ENCODE measurements around the gene SH3BP2.

DNA sequence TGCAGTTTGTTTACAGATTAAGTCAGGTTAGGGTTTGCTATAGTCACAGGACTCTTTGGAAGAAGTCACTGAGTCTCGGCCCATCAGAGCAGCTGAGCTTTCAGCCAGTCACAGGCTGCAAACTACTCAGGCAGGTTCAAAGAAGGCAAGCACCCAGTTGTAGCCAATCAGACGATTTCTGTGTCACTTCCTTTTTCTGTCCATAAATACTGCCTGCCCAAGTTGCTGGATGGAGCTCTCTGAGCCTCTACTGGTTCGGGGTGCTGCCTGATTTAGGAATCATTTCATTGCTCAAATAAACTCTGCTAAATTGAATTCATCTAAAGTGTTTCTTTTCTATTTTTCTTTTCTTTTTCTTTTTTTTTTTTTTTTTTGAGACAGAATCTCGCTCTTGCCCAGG is 7.3 kb upstream of the SH3BP2 start:
- TF ChIP-seq ZC3H10 (CRISPR knock-in tag; IDR thresholded peaks at IDR 0.05), result no peak
- no peak for TF ChIP-seq PPARA (CRISPR knock-in tag; IDR thresholded peaks at IDR 0.05; ENCODE audit: borderline replicate concordance)
- TF ChIP-seq ZFP30 (CRISPR knock-in tag; IDR thresholded peaks at IDR 0.05), result no peak
- TF ChIP-seq, protein P1, sequence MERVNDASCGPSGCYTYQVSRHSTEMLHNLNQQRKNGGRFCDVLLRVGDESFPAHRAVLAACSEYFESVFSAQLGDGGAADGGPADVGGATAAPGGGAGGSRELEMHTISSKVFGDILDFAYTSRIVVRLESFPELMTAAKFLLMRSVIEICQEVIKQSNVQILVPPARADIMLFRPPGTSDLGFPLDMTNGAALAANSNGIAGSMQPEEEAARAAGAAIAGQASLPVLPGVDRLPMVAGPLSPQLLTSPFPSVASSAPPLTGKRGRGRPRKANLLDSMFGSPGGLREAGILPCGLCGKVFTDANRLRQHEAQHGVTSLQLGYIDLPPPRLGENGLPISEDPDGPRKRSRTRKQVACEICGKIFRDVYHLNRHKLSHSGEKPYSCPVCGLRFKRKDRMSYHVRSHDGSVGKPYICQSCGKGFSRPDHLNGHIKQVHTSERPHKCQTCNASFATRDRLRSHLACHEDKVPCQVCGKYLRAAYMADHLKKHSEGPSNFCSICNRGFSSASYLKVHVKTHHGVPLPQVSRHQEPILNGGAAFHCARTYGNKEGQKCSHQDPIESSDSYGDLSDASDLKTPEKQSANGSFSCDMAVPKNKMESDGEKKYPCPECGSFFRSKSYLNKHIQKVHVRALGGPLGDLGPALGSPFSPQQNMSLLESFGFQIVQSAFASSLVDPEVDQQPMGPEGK (CRISPR knock-in tag; IDR thresholded peaks at IDR 0.05; ENCODE audit: borderline replicate concordance), result no peak
- no peak for TF ChIP-seq RARB (CRISPR knock-in tag; IDR thresholded peaks at IDR 0.05)
- TF ChIP-seq ESRRG (CRISPR knock-in tag; IDR thresholded peaks at IDR 0.05), result no peak
- TF ChIP-seq OSR1 (CRISPR knock-in tag; IDR thresholded peaks at IDR 0.05), result no peak
- no peak for TF ChIP-seq BACH2 (CRISPR knock-in tag; IDR thresholded peaks at IDR 0.05; ENCODE audit: borderline replicate concordance)
- TF ChIP-seq, protein P2, sequence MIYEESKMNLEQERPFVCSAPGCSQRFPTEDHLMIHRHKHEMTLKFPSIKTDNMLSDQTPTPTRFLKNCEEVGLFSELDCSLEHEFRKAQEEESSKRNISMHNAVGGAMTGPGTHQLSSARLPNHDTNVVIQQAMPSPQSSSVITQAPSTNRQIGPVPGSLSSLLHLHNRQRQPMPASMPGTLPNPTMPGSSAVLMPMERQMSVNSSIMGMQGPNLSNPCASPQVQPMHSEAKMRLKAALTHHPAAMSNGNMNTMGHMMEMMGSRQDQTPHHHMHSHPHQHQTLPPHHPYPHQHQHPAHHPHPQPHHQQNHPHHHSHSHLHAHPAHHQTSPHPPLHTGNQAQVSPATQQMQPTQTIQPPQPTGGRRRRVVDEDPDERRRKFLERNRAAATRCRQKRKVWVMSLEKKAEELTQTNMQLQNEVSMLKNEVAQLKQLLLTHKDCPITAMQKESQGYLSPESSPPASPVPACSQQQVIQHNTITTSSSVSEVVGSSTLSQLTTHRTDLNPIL (CRISPR knock-in tag; IDR thresholded peaks at IDR 0.05; ENCODE audit: low read depth), result no peak
- no peak for TF ChIP-seq ZFP3 (CRISPR knock-in tag; IDR thresholded peaks at IDR 0.05)

All from SK-N-SH treated with all-trans-retinoic acid at 6 μM for 48 hours (cell line).